CD14-positive monocyte (primary cell): ENCODE measurements around the gene RNF26. TPM values are rescaled to one million over a fixed set of nuclear protein-coding genes. Genes with fewer than 3 reads are reported as not detected.

Experiments
- DNase-seq, 3 donors: peaks; one replicate each; pipeline ENCODE4 v3.0.0-alpha.2; 2011 to 2022
- H2AFZ ChIP-seq: 2 replicates; pipeline ENCODE4 v1.6.0; 2012; ENCODE audit warnings: mild to moderate bottlenecking, low read depth, low read length, inconsistent platforms; ENCODE audit not compliant: insufficient read depth, poor library complexity, severe bottlenecking
- H3K27ac ChIP-seq, 2 donors: 1 replicate in 1 of 2; 2 replicates in 1 of 2; pipeline ENCODE4 v1.5.1; 2012 to 2013; ENCODE audit warnings: low read length in 2 of 2, control low read depth in 1 of 2, inconsistent platforms in 1 of 2, low read depth in 1 of 2, mild to moderate bottlenecking in 1 of 2
- H3K27me3 ChIP-seq, 2 donors: one replicate each; pipeline versions ENCODE4 v1.6.0 to v1.6.1; 2011 to 2013; ENCODE audit warnings: low read length in 2 of 2; ENCODE audit not compliant: control insufficient read depth in 2 of 2, insufficient read depth in 2 of 2
- H3K36me3 ChIP-seq, 2 donors: replicated peaks in 1 of 2; 1 replicate in 1 of 2; 2 replicates in 1 of 2; pipeline versions ENCODE4 v1.5.1 to v1.6.1; 2012 to 2013; ENCODE audit warnings: low read length in 2 of 2, control low read depth in 1 of 2, inconsistent platforms in 1 of 2, mild to moderate bottlenecking in 1 of 2; ENCODE audit not compliant: insufficient read depth in 2 of 2, control insufficient read depth in 1 of 2
- H3K4me1 ChIP-seq, 2 donors: 1 replicate in 1 of 2; 2 replicates in 1 of 2; pipeline versions ENCODE4 v1.5.1 to v1.6.1; 2012 to 2013; ENCODE audit warnings: low read length in 2 of 2, control low read depth in 1 of 2, inconsistent platforms in 1 of 2, mild to moderate bottlenecking in 1 of 2, moderate library complexity in 1 of 2; ENCODE audit not compliant: insufficient read depth in 2 of 2, control insufficient read depth in 1 of 2
- H3K4me2 ChIP-seq: replicated peaks from 2 replicates; pipeline ENCODE3; 2012; ENCODE audit warnings: low read length, moderate library complexity, mild to moderate bottlenecking; ENCODE audit not compliant: poor library complexity, severe bottlenecking; ENCODE audit errors: extremely low read depth
- H3K4me3 ChIP-seq, 3 experiments: fragments of 200-600 bp in 1 of 3; sonication (generic) in 1 of 3; replicated peaks in 1 of 3; 1 replicate in 2 of 3; 2 replicates in 1 of 3; pipeline ENCODE4 v1.5.1; 2011 to 2013; ENCODE audit warnings: low read length in 3 of 3, mild to moderate bottlenecking in 3 of 3, control low read depth in 2 of 3, low read depth in 2 of 3, inconsistent platforms in 1 of 3, moderate library complexity in 1 of 3
- H3K79me2 ChIP-seq: 2 replicates; pipeline ENCODE4 v1.6.0; 2012; ENCODE audit warnings: mild to moderate bottlenecking, control low read depth, inconsistent platforms, low read length, moderate library complexity; ENCODE audit not compliant: insufficient read depth
- H3K9ac ChIP-seq: 2 replicates; pipeline ENCODE4 v1.6.0; 2017; ENCODE audit warnings: low read length, mild to moderate bottlenecking; ENCODE audit not compliant: insufficient read depth, poor library complexity, severe bottlenecking
- H3K9me3 ChIP-seq, 2 donors: replicated peaks in 1 of 2; 1 replicate in 1 of 2; 2 replicates in 1 of 2; pipeline versions ENCODE4 v1.5.1 to v1.6.1; 2012 to 2013; ENCODE audit warnings: low read length in 2 of 2, control low read depth in 1 of 2; ENCODE audit not compliant: control insufficient read depth in 1 of 2, insufficient read depth in 1 of 2
- H4K20me1 ChIP-seq: 2 replicates; pipeline ENCODE4 v1.6.0; 2012; ENCODE audit warnings: mild to moderate bottlenecking, low read length, control low read depth, moderate library complexity; ENCODE audit not compliant: insufficient read depth
- H3K27ac Mint-ChIP-seq, 7 donors: one replicate each; pipeline ENCODE4 v1.8.0; 2020; ENCODE audit warnings: mild to moderate bottlenecking in 7 of 7, mixed read lengths in 7 of 7, moderate library complexity in 6 of 7, inconsistent platforms in 2 of 7
- H3K27me3 Mint-ChIP-seq, 3 donors: one replicate each; pipeline ENCODE4 v1.8.0; 2021 to 2022; ENCODE audit warnings: low read depth in 3 of 3, mild to moderate bottlenecking in 3 of 3, mixed read lengths in 3 of 3, moderate library complexity in 3 of 3, inconsistent platforms in 1 of 3
- H3K36me3 Mint-ChIP-seq, 2 donors: one replicate each; pipeline ENCODE4 v1.8.0; 2020; ENCODE audit warnings: mixed read lengths in 2 of 2, inconsistent platforms in 1 of 2, mild to moderate bottlenecking in 1 of 2
- H3K4me1 Mint-ChIP-seq: one replicate; pipeline ENCODE4 v1.8.0; 2020; ENCODE audit warnings: mild to moderate bottlenecking, mixed read lengths
- H3K4me3 Mint-ChIP-seq, 2 donors: one replicate each; pipeline ENCODE4 v1.8.0; 2020; ENCODE audit warnings: mild to moderate bottlenecking in 2 of 2, mixed read lengths in 2 of 2, moderate library complexity in 1 of 2
- H3K9me3 Mint-ChIP-seq, 7 donors: one replicate each; pipeline ENCODE4 v1.8.0; 2020 to 2022; ENCODE audit warnings: mixed read lengths in 7 of 7, mild to moderate bottlenecking in 6 of 7, moderate library complexity in 6 of 7, inconsistent platforms in 2 of 7
- CTCF ChIP-seq: fragments of 200-600 bp; IDR thresholded peaks from one replicate; pipeline ENCODE4 v1.8.0; 2022; ENCODE audit warnings: antibody characterized with exemption, mild to moderate bottlenecking
- WGBS: methylation state at CpG from one replicate; pipeline ENCODE4 v1.1.5; 2013; ENCODE audit warnings: missing lambda C conversion rate; ENCODE audit not compliant: insufficient coverage; 5-methylcytosine and 5-hydroxymethylcytosine counted together
- intact Hi-C, 2 donors: fragments of 100-400 bp; cut with micrococcal nuclease; formaldehyde crosslinking; loops; one replicate each; pipeline versions ENCODE4 v1.15.0 to v1.15.1; 2023
- polyA plus RNA-seq, 3 donors: library from polyadenylated mRNA; depleted of rRNA in 1 of 3; unstranded in 2 of 3; stranded (reverse) in 1 of 3; fragments of 300-500 nt in 2 of 3; fragments of >200 nt in 1 of 3; fragmentation: Illumina TruSeq in 2 of 3; gene quantifications; 1 replicate in 2 of 3; 2 replicates in 1 of 3; pipeline ENCODE4 v1.2.3, GENCODE V29; 2012 to 2021

Gene RNF26
- polyA plus RNA-seq, 3 donors = 6.8 to 27.6 (median 20.5) TPM

DNA sequence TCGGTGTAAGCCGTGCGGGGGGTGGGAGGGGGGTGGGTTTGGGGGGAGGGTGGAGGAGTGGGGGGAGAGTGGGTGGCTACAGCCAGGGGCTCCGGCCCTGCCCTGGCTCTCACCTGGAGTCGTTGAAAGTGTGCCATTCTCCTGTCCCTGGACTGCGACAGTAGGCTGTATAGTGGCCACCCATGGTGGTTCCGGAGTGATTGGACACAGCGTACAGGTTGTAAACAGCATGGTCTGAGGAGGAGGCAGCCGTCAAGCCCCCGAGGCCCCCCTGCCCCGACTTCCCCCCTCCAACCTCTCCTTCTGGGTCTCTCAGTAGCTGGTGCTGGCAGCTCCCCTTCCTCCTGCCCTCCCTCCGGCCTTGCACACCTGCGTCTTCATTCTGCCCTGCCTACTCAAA, 22.7 kb downstream of the RNF26 start:
- Histone ChIP-seq H3K4me1 (peaks cover 0 to 7% of the 10 kb centered on the region in 2 donors), H3K4me2 (peak overlapping the region; percentile 99), H3K27me3 (peaks cover 13 to 28% of the 10 kb centered on the region in 2 donors), H3K36me3 (no peaks in the 10 kb centered on the region), H4K20me1 (no peaks in the 10 kb centered on the region), H3K79me2 (no peaks in the 10 kb centered on the region), H2AFZ (peak overlapping the region; percentile 95), H3K9ac (no peak overlapping the region), H3K27ac (no peak overlapping the region), H3K9me3 (no peaks in the 10 kb centered on the region), H3K4me3 (peak overlapping the region in 1 of 3 experiments; percentile 81)
- no peak for DNase-seq
- 35% methylated on average over 4 of the region's 13 CpGs for WGBS
- Mint-ChIP-seq H3K27me3 (peaks cover 29 to 53% (median 32%) of the 10 kb centered on the region in 3 donors), H3K27ac (peak overlapping the region in 2 of 7 donors; percentile 63 to 83), H3K4me1 (peaks cover 11% of the 10 kb centered on the region), H3K9me3 (peaks cover 0 to 2% (median 0%) of the 10 kb centered on the region in 7 donors), H3K4me3 (peak overlapping the region; percentile 41 to 67), H3K36me3 (no peaks in the 10 kb centered on the region)
- intact Hi-C loops = loop anchor here (2.0 kb wide), 2 partner anchors 116 to 118 kb away; no protein-coding TSS in a partner anchor
- TF ChIP-seq CTCF = no peak

GRCh38 chr11:119359365-119360214, 25.3 kb downstream of the RNF26 start:
- Mint-ChIP-seq H3K4me3 (no peak overlapping the region), H3K4me1 (peaks cover 17% of the 10 kb centered on the region), H3K27ac (no peak overlapping the region), H3K27me3 (peaks cover 43 to 65% (median 51%) of the 10 kb centered on the region in 3 donors), H3K36me3 (peaks cover 2% of the 10 kb centered on the region in 2 donors), H3K9me3 (peaks cover 0 to 3% (median 2%) of the 10 kb centered on the region in 7 donors)
- Histone ChIP-seq H3K9me3 (no peaks in the 10 kb centered on the region), H3K4me1 (peaks cover 7 to 21% of the 10 kb centered on the region in 2 donors), H3K4me3 (no peak overlapping the region), H3K79me2 (no peaks in the 10 kb centered on the region), H2AFZ (no peak overlapping the region), H4K20me1 (no peaks in the 10 kb centered on the region), H3K27ac (no peak overlapping the region), H3K4me2 (no peak overlapping the region), H3K36me3 (no peaks in the 10 kb centered on the region), H3K27me3 (peaks cover 27 to 42% of the 10 kb centered on the region in 2 donors), H3K9ac (no peak overlapping the region)
- intact Hi-C loops = no loop called here
- DNase-seq = peak in 1 of 3 donors; percentile 8
- no peak for TF ChIP-seq CTCF
- 78% methylated on average over 7 of the region's 10 CpGs for WGBS
